Measurements from ENCODE around the gene LAIR1.

LAIR1 gene

GRCh38 chr19:54316746-54317107 is 48.0 kb downstream of the LAIR1 start:
- DNase-seq: no peak

- DNase-seq: no peak
Observed at GRCh38 chr19:54315956-54316355, 48.8 kb downstream of the LAIR1 start.

GRCh38 chr19:54312436-54313377 is 52.0 kb downstream of the LAIR1 start, which contains the start of gene LILRA5:
LILRA5 (minus strand) TSS chr19:54313166; CDS start chr19:54313019, 147 bp downstream.
- DNase-seq: no peak

- DNase-seq: no peak
Observed at GRCh38 chr19:54312011-54312410, 52.7 kb downstream of the LAIR1 start.

- no peak for DNase-seq
Observed at GRCh38 chr19:54311486-54311885, 53.2 kb downstream of the LAIR1 start.

- no peak for DNase-seq
Observed at GRCh38 chr19:54310543-54310942, 54.2 kb downstream of the LAIR1 start.

GRCh38 chr19:54309811-54310210 is 54.9 kb downstream of the LAIR1 start:
- no peak for DNase-seq

- DNase-seq: no peak
Observed at GRCh38 chr19:54307389-54308020, 57.2 kb downstream of the LAIR1 start.

- DNase-seq: no peak
Observed at GRCh38 chr19:54305141-54305540, 59.6 kb downstream of the LAIR1 start.

GRCh38 chr19:54302257-54302656 is 62.5 kb downstream of the LAIR1 start:
- DNase-seq: no peak
